Smooth muscle cell (in vitro differentiated cells): ENCODE results near the gene TACC3. TPM values are rescaled to one million over a fixed set of nuclear protein-coding genes. Genes with fewer than 3 reads are reported as not detected.
A peak's percentile ranks its signal among the peaks of the same experiment; 100 is the strongest.

Experiments used
- DNase-seq: peaks from one replicate; lab custom pipeline; 2025; ENCODE audit not compliant: unreplicated experiment; lab: John Stamatoyannopoulos, UW
- H2AFZ ChIP-seq: fragments of 200-600 bp; sonication (generic); 2 replicates; pipeline ENCODE4 v1.6.0; 2016; ENCODE audit warnings: antibody characterized with exemption, low read depth, mild to moderate bottlenecking
- H3F3A ChIP-seq: fragments of 200-600 bp; sonication (generic); 2 replicates; pipeline ENCODE4 v1.6.0; 2017; ENCODE audit warnings: antibody characterized with exemption, low read depth
- H3K27ac ChIP-seq: fragments of 200-600 bp; sonication (generic); 2 replicates; pipeline ENCODE4 v1.5.1; 2016; ENCODE audit warnings: low read depth, mild to moderate bottlenecking
- H3K27me3 ChIP-seq: fragments of 200-600 bp; sonication (generic); 2 replicates; pipeline ENCODE4 v1.6.1; 2016; ENCODE audit warnings: low read depth, mild to moderate bottlenecking
- H3K36me3 ChIP-seq: fragments of 200-600 bp; sonication (generic); 2 replicates; pipeline ENCODE4 v1.5.1; 2016; ENCODE audit warnings: low read depth
- H3K4me1 ChIP-seq: fragments of 200-600 bp; sonication (generic); 2 replicates; pipeline ENCODE4 v1.5.1; 2016; ENCODE audit warnings: low read depth
- H3K4me2 ChIP-seq: fragments of 200-600 bp; sonication (generic); 2 replicates; pipeline ENCODE4 v1.6.0; 2016; ENCODE audit warnings: mild to moderate bottlenecking
- H3K4me3 ChIP-seq: fragments of 200-600 bp; sonication (generic); 2 replicates; pipeline ENCODE4 v1.5.1; 2016; ENCODE audit warnings: mild to moderate bottlenecking
- H3K79me2 ChIP-seq: fragments of 200-600 bp; sonication (generic); 2 replicates; pipeline ENCODE4 v1.6.0; 2016; ENCODE audit warnings: low read depth, mild to moderate bottlenecking
- H3K9ac ChIP-seq: fragments of 200-600 bp; sonication (generic); 2 replicates; pipeline ENCODE4 v1.6.0; 2016; ENCODE audit warnings: low read depth
- H3K9me3 ChIP-seq: fragments of 200-600 bp; sonication (generic); replicated peaks from 2 replicates; pipeline ENCODE4 v1.5.1; 2016; ENCODE audit warnings: low read depth
- H4K20me1 ChIP-seq: fragments of 200-600 bp; sonication (generic); 2 replicates; pipeline ENCODE4 v1.6.0; 2016; ENCODE audit warnings: low read depth
- CTCF ChIP-seq: fragments of 200-600 bp; sonication (generic); IDR thresholded peaks from 2 replicates; pipeline ENCODE4 v1.5.1; 2017; ENCODE audit warnings: borderline replicate concordance, mild to moderate bottlenecking, antibody characterized with exemption; ENCODE audit not compliant: insufficient read depth, poor library complexity, severe bottlenecking
- WGBS: methylation state at CpG from one replicate; pipeline ENCODE4 v1.1.7; 2016; ENCODE audit warnings: low lambda C conversion rate; 5-methylcytosine and 5-hydroxymethylcytosine counted together
- polyA plus RNA-seq: library from polyadenylated mRNA; unstranded; fragments of >200 nt; fragmentation: Nextera tagmentation; extraction: Ambion mirVana; gene quantifications from 2 replicates; pipeline ENCODE4 v1.2.1, GENCODE V29; 2016
- total RNA-seq: library from RNA; depleted of rRNA; stranded (reverse); fragments of >200 nt; gene quantifications from 2 replicates; pipeline ENCODE4 v1.2.3, GENCODE V29; 2014

Gene TACC3
- total and polyA plus RNA-seq, 2 experiments from 2014 or later, result 12.5 to 19.4 TPM

GRCh38 chr4:1690698-1691097 lies 30.6 kb upstream of the TACC3 start:
- 100% methylated on average over 3 of the region's 3 CpGs for WGBS
- Histone ChIP-seq H3F3A (no peaks in the 10 kb centered on the region), H4K20me1 (no peaks in the 10 kb centered on the region), H3K27me3 (no peaks in the 10 kb centered on the region), H3K4me1 (no peaks in the 10 kb centered on the region), H3K4me2 (no peak overlapping the region), H3K4me3 (no peak overlapping the region), H3K27ac (no peak overlapping the region), H3K9me3 (no peaks in the 10 kb centered on the region), H3K36me3 (no peaks in the 10 kb centered on the region), H3K9ac (no peak overlapping the region), H3K79me2 (no peaks in the 10 kb centered on the region), H2AFZ (no peak overlapping the region)
- no peak for DNase-seq
- no peak for TF ChIP-seq CTCF

GRCh38 chr4:1691737-1692373 lies 29.5 kb upstream of the TACC3 start:
- H3K9ac ChIP-seq, result no peak overlapping the region
- TF ChIP-seq CTCF, result no peak
- H3K27me3 ChIP-seq, result no peaks in the 10 kb centered on the region
- no peaks in the 10 kb centered on the region for H3F3A ChIP-seq
- DNase-seq, result no peak
- H3K36me3 ChIP-seq, result no peaks in the 10 kb centered on the region
- H3K4me3 ChIP-seq, result no peak overlapping the region
- no peak overlapping the region for H3K4me2 ChIP-seq
- no peaks in the 10 kb centered on the region for H4K20me1 ChIP-seq
- no peak overlapping the region for H2AFZ ChIP-seq
- H3K79me2 ChIP-seq, result no peaks in the 10 kb centered on the region
- 97% methylated on average over 9 of the region's 9 CpGs for WGBS
- H3K9me3 ChIP-seq, result no peaks in the 10 kb centered on the region
- no peaks in the 10 kb centered on the region for H3K4me1 ChIP-seq
- H3K27ac ChIP-seq, result no peak overlapping the region

- Histone ChIP-seq H3K27me3 (no peaks in the 10 kb centered on the region), H3F3A (no peaks in the 10 kb centered on the region), H3K4me1 (no peaks in the 10 kb centered on the region), H3K4me2 (no peak overlapping the region), H3K36me3 (no peaks in the 10 kb centered on the region), H3K9ac (no peak overlapping the region), H3K79me2 (no peaks in the 10 kb centered on the region), H3K27ac (no peak overlapping the region), H3K9me3 (no peaks in the 10 kb centered on the region), H4K20me1 (no peaks in the 10 kb centered on the region), H3K4me3 (no peak overlapping the region), H2AFZ (no peak overlapping the region)
- no peak for DNase-seq
- 59% methylated on average over 7 of the region's 7 CpGs for WGBS
- TF ChIP-seq CTCF, result peak; percentile 86
These were observed 28.0 kb upstream of the TACC3 start for GRCh38 chr4:1693131-1693896.
